Breast epithelium (tissue), 4 donors: ENCODE data around the gene SPPL2B. TPM values are rescaled to one million over a fixed set of nuclear protein-coding genes. Genes with fewer than 3 reads are reported as not detected.

Experiments used
- DNase-seq, 2 donors: peaks; one replicate each; pipeline ENCODE4 v3.0.0-alpha.2; 2019; ENCODE audit warnings: low spot score in 2 of 2
- H3K27ac ChIP-seq, 2 donors: fragments of 200-600 bp; sonication (generic) in 1 of 2; one replicate each; pipeline ENCODE4 v1.5.1; 2016 to 2019; ENCODE audit warnings: mild to moderate bottlenecking in 1 of 2
- H3K27me3 ChIP-seq, 2 donors: fragments of 200-600 bp; sonication (generic) in 1 of 2; one replicate each; pipeline versions ENCODE4 v1.5.1 to v1.6.0; 2017 to 2019; ENCODE audit warnings: control low read depth in 1 of 2, mild to moderate bottlenecking in 1 of 2
- H3K36me3 ChIP-seq: fragments of 200-600 bp; one replicate; pipeline ENCODE4 v1.5.1; 2019
- H3K4me1 ChIP-seq, 2 donors: fragments of 200-600 bp; sonication (generic); one replicate each; pipeline ENCODE4 v1.5.1; 2016 to 2019; ENCODE audit warnings: control low read depth in 1 of 2
- H3K4me3 ChIP-seq, 3 donors: fragments of 200-600 bp; sonication (generic); 1 replicate in 2 of 3; 2 replicates in 1 of 3; pipeline ENCODE4 v1.5.1; 2016 to 2019; ENCODE audit warnings: mild to moderate bottlenecking in 3 of 3, moderate library complexity in 2 of 3
- H3K9me3 ChIP-seq, 2 donors: fragments of 200-600 bp; sonication (generic) in 1 of 2; one replicate each; pipeline ENCODE4 v1.5.1; 2016 to 2019; ENCODE audit warnings: control low read depth in 1 of 2
- POLR2A ChIP-seq: fragments of 450-650 bp; IDR thresholded peaks from one replicate; pipeline ENCODE4 v1.6.1; 2016; ENCODE audit warnings: antibody characterized with exemption, mild to moderate bottlenecking, moderate library complexity
- POLR2AphosphoS5 ChIP-seq, 3 donors: sonication (generic); formaldehyde crosslinking; IDR thresholded peaks; one replicate each; pipeline ENCODE4 v1.6.1; 2017; ENCODE audit warnings: antibody characterized with exemption in 3 of 3
- intact Hi-C: fragments of 100-400 bp; cut with DNase I; formaldehyde crosslinking; loops from one replicate; pipeline ENCODE4 v1.15.1; 2023; ENCODE audit warnings: low total_unique reads
- total RNA-seq, 3 donors: library from RNA; depleted of rRNA; stranded (reverse); fragments of >200 nt; gene quantifications; one replicate each; pipeline ENCODE4 v1.1.0, GENCODE V29; 2016
- TF ChIP-seq, protein P1 (sequence below), 3 donors: fragments of 450-650 bp; IDR thresholded peaks; one replicate each; pipeline ENCODE4 v1.5.1; 2016 to 2017; ENCODE audit warnings: antibody characterized with exemption in 3 of 3, mild to moderate bottlenecking in 3 of 3, moderate library complexity in 3 of 3

SPPL2B gene
- total RNA-seq, 3 donors from 2014 or later, result 23.5 to 61.2 (median 49.8) TPM

GRCh38 chr19:2309734-2310362, 18.6 kb upstream of the SPPL2B start:
- intact Hi-C loops, result no loop called here
- H3K27me3 ChIP-seq, result peaks cover 18 to 39% of the 10 kb centered on the region in 2 donors

DNA sequence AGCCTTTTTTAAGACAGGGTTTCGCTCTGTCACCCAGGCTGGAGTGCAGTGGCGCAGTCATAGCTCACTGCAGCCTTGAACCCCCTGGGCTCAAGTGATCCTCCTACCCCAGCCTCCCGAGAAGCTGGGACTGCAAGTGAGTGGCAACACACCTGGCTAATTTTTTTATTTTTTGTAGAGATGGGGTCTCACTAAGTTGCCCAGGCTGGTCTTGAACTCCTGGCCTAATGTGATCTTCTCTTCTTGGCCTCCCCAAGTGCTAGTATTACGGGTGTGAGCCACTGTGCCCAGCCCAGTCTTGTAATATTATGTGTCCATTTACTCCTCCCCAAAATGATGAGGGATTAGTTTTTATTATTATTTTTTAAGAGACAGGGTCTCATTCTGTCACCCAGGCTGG, 17.4 kb upstream of the SPPL2B start:
- Histone ChIP-seq H3K4me3 (no peak overlapping the region), H3K27me3 (peaks cover 18 to 39% of the 10 kb centered on the region in 2 donors), H3K36me3 (no peaks in the 10 kb centered on the region), H3K9me3 (peaks cover 14 to 19% of the 10 kb centered on the region in 2 donors), H3K4me1 (no peaks in the 10 kb centered on the region), H3K27ac (no peak overlapping the region)
- TF ChIP-seq, protein P1, sequence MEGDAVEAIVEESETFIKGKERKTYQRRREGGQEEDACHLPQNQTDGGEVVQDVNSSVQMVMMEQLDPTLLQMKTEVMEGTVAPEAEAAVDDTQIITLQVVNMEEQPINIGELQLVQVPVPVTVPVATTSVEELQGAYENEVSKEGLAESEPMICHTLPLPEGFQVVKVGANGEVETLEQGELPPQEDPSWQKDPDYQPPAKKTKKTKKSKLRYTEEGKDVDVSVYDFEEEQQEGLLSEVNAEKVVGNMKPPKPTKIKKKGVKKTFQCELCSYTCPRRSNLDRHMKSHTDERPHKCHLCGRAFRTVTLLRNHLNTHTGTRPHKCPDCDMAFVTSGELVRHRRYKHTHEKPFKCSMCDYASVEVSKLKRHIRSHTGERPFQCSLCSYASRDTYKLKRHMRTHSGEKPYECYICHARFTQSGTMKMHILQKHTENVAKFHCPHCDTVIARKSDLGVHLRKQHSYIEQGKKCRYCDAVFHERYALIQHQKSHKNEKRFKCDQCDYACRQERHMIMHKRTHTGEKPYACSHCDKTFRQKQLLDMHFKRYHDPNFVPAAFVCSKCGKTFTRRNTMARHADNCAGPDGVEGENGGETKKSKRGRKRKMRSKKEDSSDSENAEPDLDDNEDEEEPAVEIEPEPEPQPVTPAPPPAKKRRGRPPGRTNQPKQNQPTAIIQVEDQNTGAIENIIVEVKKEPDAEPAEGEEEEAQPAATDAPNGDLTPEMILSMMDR (IDR thresholded peaks at IDR 0.05), result no peak
- no peak for TF ChIP-seq POLR2AphosphoS5 (IDR thresholded peaks at IDR 0.05)
- TF ChIP-seq POLR2A, result no peak
- intact Hi-C loops, result no loop called here
- no peak for DNase-seq

More at GRCh38 chr19:2309734-2310362, 18.6 kb upstream of the SPPL2B start:
- no peak overlapping the region for H3K27ac ChIP-seq
- H3K4me1 ChIP-seq, result no peaks in the 10 kb centered on the region
- TF ChIP-seq, protein P1 (IDR thresholded peaks at IDR 0.05), result no peak
- no peak for TF ChIP-seq POLR2A
- no peak for TF ChIP-seq POLR2AphosphoS5 (IDR thresholded peaks at IDR 0.05)
- DNase-seq, result no peak
- H3K4me3 ChIP-seq, result no peak overlapping the region
- H3K9me3 ChIP-seq, result peaks cover 4 to 6% of the 10 kb centered on the region in 2 donors
- no peaks in the 10 kb centered on the region for H3K36me3 ChIP-seq

DNA sequence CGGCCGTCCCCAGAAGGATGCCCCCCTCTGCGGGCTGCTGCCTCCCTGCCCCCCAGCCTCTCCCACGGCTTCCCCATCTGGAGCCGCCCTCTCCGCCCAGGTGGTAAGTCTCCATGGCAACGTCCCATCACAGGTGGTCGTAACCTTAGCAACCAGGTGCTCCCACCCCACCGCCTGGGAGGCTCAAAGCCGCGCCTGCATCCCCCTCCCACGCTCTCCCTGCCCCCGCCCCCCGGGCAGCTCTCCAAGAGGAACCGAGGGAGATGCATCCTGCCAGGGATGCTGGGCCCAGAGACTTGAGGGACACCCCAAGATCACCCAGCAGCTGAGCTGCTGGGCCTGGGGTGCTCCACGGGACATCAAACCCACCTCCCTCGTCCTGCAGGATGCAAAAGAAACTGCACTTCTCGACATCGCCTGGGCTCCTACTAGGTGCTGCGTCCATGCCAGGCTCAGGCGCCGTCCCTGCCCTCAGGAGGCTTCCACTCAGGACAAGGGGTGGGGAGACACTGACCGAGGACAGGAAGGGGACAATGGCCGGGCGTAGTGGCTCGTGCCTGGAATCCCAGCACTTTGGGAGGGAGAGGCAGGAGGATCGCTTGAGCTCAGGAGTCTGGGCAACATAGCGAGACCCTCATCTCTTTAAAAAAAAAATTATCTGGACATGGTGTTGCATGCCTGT, 15.5 kb upstream of the SPPL2B start:
- intact Hi-C loops, result no loop called here
- H3K36me3 ChIP-seq, result no peaks in the 10 kb centered on the region
- H3K27me3 ChIP-seq, result peaks cover 9 to 26% of the 10 kb centered on the region in 2 donors
- H3K4me1 ChIP-seq, result no peaks in the 10 kb centered on the region
- no peak overlapping the region for H3K27ac ChIP-seq
- H3K9me3 ChIP-seq, result peaks cover 14 to 19% of the 10 kb centered on the region in 2 donors
- TF ChIP-seq POLR2AphosphoS5 (IDR thresholded peaks at IDR 0.05) (no peak), POLR2A (no peak)
- TF ChIP-seq, protein P1 (IDR thresholded peaks at IDR 0.05), result no peak
- no peak for DNase-seq
- no peak overlapping the region for H3K4me3 ChIP-seq

DNA sequence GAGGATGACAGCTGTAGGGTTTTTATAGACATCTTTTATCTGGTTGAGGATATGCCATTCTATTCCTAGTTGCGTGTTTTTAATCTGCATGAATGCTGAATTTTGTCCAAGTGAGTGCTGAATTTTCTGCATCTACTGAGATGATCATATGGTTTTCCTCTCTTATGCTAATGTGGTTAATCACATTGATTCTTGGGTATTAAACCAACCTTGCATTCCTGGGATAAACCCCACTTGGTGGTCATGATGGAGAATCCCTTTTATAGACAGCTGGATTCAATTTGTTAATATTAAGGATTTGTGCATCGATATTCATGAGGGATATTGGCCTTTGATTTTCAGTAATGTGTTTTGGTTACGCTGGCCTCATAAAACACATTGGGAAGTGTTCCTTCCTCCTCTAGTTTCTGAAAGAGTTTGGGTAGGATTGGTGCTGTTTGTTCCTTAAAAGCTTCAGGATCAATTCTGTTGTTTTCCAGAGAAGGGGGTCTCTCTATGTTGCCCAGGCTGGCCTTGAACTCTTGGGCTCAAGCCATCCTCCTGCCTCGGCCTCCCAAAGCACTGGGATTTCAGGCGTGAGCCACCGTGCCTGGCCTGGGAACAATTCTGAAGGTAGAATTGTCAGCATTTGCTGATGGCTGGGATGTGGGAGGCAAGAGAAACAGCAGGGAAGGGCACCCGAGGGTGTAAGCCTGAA, 13.2 kb upstream of the SPPL2B start:
- no peak for TF ChIP-seq POLR2A
- TF ChIP-seq, protein P1 (IDR thresholded peaks at IDR 0.05), result no peak
- no peak for TF ChIP-seq POLR2AphosphoS5 (IDR thresholded peaks at IDR 0.05)
- Histone ChIP-seq H3K27ac (no peak overlapping the region), H3K36me3 (no peaks in the 10 kb centered on the region), H3K9me3 (peaks cover 14 to 19% of the 10 kb centered on the region in 2 donors), H3K4me1 (no peaks in the 10 kb centered on the region), H3K4me3 (no peak overlapping the region), H3K27me3 (peaks cover 9 to 17% of the 10 kb centered on the region in 2 donors)
- intact Hi-C loops, result no loop called here
- no peak for DNase-seq
